ENCODE results near the gene LILRB1. TPM values are rescaled to one million over a fixed set of nuclear protein-coding genes. Genes with fewer than 3 reads are reported as not detected.
A peak's percentile ranks its signal among the peaks of the same experiment; 100 is the strongest.
"Not testable (repeated sequence)": the region's sequence is repeated elsewhere in the genome, so short reads cannot be mapped to it uniquely, and the experiment has no call there.

The LILRB1 gene
- total RNA-seq, 2 donors from 2014 or later = 7.9 to 10.0 TPM

DNA sequence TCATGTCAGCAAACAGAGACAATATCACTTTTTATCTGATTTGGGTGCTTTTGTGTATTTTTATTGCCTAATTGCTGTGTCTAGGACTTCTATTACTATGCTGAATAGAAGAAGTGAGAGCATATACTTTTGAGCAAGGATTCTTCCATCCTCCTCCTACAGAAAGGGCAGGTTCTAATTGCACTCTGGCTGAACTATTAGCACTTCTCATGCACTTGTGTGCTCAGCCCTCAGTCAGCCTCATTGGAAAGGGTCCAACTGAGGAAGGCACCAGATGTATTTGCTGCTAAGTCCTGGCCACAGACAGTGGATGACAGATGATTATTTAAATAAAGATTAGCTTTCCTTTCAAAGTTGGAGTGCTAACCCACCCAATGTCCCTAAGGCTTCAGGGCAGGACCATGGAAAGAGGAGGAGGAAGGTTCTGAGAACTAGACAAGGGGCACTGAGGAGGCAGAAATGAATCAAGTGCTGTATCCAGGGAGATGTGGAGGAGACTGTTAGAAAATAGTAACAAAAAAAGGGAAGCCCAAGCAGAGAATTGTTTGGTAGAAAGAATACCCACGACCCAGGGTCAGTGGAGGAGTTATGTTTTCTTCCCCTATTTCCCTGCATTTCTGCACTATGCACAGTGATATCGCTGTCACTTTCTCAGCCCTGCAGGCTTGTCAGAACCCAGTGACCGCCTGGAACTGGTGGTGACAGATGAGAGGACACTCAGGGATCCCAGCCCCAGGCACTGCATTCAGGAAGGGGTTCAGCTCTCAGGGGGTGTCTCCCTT lies 40.5 kb downstream of the LILRB1 start:
- TF ChIP-seq, protein P1, sequence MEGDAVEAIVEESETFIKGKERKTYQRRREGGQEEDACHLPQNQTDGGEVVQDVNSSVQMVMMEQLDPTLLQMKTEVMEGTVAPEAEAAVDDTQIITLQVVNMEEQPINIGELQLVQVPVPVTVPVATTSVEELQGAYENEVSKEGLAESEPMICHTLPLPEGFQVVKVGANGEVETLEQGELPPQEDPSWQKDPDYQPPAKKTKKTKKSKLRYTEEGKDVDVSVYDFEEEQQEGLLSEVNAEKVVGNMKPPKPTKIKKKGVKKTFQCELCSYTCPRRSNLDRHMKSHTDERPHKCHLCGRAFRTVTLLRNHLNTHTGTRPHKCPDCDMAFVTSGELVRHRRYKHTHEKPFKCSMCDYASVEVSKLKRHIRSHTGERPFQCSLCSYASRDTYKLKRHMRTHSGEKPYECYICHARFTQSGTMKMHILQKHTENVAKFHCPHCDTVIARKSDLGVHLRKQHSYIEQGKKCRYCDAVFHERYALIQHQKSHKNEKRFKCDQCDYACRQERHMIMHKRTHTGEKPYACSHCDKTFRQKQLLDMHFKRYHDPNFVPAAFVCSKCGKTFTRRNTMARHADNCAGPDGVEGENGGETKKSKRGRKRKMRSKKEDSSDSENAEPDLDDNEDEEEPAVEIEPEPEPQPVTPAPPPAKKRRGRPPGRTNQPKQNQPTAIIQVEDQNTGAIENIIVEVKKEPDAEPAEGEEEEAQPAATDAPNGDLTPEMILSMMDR (IDR thresholded peaks at IDR 0.05) = no peak
- no peaks in the 10 kb centered on the region for H3K36me3 ChIP-seq
- ATAC-seq (ENCODE audit: insufficient number of reproducible peaks, low FRiP score, low read depth) = no peak

DNA sequence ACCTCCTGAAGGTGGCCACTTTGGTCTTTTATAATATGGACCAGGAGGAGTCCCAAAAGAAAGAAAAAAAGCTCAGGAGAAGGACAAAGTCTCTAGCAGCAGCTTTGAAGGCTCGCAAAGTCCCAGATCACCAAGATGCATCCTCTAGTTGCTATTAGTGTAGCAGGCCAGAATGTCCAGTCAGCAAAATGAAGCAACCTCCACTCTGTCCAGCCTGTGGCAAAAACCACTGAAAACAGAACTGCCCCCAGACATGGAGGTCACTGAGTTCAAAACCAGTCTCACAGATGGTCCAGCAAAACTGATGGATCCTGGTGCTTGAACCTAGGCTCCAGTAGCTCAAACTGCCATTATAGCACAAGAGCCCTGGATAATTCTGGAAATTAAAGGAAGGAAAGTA lies 42.9 kb downstream of the LILRB1 start:
- Histone ChIP-seq H3K27me3 (replicated peaks; ENCODE audit: insufficient read depth) (no peaks in the 10 kb centered on the region), H3K4me3 (no peak overlapping the region), H3K4me1 (ENCODE audit: control insufficient read depth in 1 of 2, low read depth in 2 of 2) (no peaks in the 10 kb centered on the region), H3K9me3 (peaks cover 2% of the 10 kb centered on the region), H3K36me3 (no peaks in the 10 kb centered on the region), H3K27ac (no peak overlapping the region)
- TF ChIP-seq, protein P1 (IDR thresholded peaks at IDR 0.05) = no peak
- ATAC-seq (ENCODE audit: insufficient number of reproducible peaks, low FRiP score, low read depth) = no peak
- no peak for DNase-seq (ENCODE audit: low spot score)

More for the DNA sequence above, 40.5 kb downstream of the LILRB1 start:
- H3K4me1 ChIP-seq (ENCODE audit: control insufficient read depth in 1 of 2, low read depth in 2 of 2) = no peaks in the 10 kb centered on the region
- no peak overlapping the region for H3K4me3 ChIP-seq
- no peak for DNase-seq (ENCODE audit: low spot score)
- H3K9me3 ChIP-seq = peaks cover 6% of the 10 kb centered on the region
- no peaks in the 10 kb centered on the region for H3K27me3 ChIP-seq (replicated peaks; ENCODE audit: insufficient read depth)
- no peak overlapping the region for H3K27ac ChIP-seq

DNA sequence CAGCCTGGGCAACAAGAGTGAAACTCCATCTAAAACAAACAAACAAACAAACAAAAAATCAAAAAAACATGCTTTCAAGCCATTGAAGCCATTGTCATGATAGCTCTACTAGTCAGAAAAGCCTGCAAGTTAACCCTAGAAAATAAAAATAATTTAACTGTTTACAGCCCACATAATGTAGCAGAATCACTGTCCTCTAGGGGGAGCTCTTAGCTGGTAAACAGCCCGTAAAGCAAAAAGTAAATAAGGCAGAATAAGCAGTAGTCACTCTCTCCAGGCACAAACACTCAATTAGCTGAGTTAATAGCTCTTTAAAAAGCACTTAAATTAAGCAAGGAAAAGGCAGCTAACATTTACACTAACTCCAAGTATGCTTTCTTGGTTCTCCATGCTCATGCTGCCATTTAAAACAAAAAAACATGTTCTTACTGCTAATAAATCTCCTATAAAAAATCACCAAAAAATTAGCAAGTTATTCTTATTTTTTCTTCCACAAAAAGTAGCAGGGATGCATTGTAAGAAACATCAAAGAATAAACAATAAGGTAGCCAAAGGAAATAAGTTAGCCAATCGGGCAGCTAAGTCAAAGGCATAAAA lies 43.8 kb downstream of the LILRB1 start:
- no peak overlapping the region for H3K4me3 ChIP-seq
- no peaks in the 10 kb centered on the region for H3K9me3 ChIP-seq
- no peaks in the 10 kb centered on the region for H3K36me3 ChIP-seq
- no peaks in the 10 kb centered on the region for H3K4me1 ChIP-seq (ENCODE audit: control insufficient read depth in 1 of 2, low read depth in 2 of 2)
- ATAC-seq (ENCODE audit: insufficient number of reproducible peaks, low FRiP score, low read depth) (no peak), DNase-seq (ENCODE audit: low spot score) (no peak)
- TF ChIP-seq, protein P1 (IDR thresholded peaks at IDR 0.05) = no peak
- H3K27me3 ChIP-seq (replicated peaks; ENCODE audit: insufficient read depth) = no peaks in the 10 kb centered on the region
- H3K27ac ChIP-seq = no peak overlapping the region

DNA sequence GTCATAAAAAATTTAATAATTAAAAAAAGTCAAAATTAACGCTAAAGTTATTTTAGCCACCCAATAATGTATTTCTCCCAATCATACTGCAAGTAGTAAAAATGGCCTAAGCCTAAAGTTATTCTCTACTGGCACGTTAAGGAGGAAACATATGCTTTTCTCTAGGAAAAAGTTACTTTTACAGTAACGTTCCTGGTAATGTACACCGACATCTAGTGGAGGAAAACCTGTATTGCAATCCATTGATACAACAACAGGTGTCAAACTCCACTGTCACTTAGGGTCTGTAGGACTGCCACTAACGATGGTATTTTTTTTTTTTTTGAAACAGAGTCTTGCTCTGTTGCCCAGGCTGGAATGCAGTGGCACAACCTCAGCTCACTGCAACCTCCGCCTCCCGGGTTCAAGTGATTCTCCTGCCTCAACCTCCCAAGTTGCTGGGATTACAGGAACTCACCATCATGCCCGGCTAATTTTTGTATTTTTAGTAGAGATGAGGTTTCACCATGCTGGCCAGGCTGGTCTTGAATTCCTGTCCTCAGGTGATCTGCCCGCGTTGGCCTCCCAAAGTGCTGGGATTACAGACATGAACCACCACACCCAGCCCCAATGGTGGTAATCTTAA lies 46.0 kb downstream of the LILRB1 start:
- H3K36me3 ChIP-seq; DNase-seq (ENCODE audit: low spot score): not testable (repeated sequence)
- TF ChIP-seq, protein P1 (IDR thresholded peaks at IDR 0.05) = peak; percentile 59

DNA sequence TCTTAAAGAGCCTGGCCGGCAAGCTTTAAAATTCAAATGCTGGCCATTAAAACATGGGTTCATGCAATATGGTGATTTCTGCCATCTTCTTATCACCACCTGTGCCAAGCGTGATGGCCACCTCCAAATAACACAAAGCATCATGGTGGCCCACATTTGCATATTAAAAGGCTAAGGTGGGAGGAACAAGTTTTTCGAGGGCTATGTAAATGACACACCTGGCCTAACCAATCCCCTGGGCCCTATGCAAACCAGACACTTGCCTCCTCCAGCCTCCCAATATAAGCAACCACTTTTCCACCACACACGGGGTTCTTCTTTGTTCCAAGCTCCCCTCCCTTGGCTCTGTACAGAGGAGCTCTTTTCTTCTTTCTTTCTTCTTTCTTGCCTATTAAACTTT lies 46.9 kb downstream of the LILRB1 start:
- H3K27me3 ChIP-seq (replicated peaks; ENCODE audit: insufficient read depth) = no peaks in the 10 kb centered on the region
- ATAC-seq (ENCODE audit: insufficient number of reproducible peaks, low FRiP score, low read depth) (no peak), DNase-seq (ENCODE audit: low spot score) (no peak)
- H3K4me3 ChIP-seq = no peak overlapping the region
- TF ChIP-seq, protein P1 (IDR thresholded peaks at IDR 0.05) = no peak
- H3K9me3 ChIP-seq = no peaks in the 10 kb centered on the region
- H3K27ac ChIP-seq = no peak overlapping the region
- no peaks in the 10 kb centered on the region for H3K36me3 ChIP-seq
- no peaks in the 10 kb centered on the region for H3K4me1 ChIP-seq (ENCODE audit: control insufficient read depth in 1 of 2, low read depth in 2 of 2)

More for the DNA sequence above, 46.0 kb downstream of the LILRB1 start:
- not testable (repeated sequence) for H3K9me3 ChIP-seq; H3K27ac ChIP-seq; ATAC-seq (ENCODE audit: insufficient number of reproducible peaks, low FRiP score, low read depth); H3K27me3 ChIP-seq (replicated peaks; ENCODE audit: insufficient read depth); H3K4me1 ChIP-seq (ENCODE audit: control insufficient read depth in 1 of 2, low read depth in 2 of 2); H3K4me3 ChIP-seq

DNA sequence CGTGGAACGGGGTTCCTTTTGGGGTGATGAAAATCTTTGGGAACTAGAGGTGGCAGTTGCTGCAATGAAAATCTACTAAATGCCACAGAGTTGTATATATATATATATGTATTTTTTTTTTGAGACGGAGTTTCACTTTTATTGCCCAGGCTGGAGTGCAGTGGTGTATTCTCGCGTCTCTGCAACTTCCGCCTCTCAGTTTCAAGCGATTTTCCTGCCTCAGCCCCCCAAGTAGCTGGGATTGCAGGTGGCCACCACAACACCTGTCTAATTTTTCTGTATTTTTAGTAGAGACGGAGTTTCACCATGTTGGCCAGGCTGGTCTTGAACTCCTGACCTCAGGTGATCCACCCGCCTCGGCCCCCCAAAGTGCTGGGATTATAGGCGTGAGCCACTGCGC lies 51.3 kb downstream of the LILRB1 start:
- H3K4me3 ChIP-seq; H3K4me1 ChIP-seq (ENCODE audit: control insufficient read depth in 1 of 2, low read depth in 2 of 2); H3K27ac ChIP-seq; H3K36me3 ChIP-seq; DNase-seq (ENCODE audit: low spot score); H3K27me3 ChIP-seq (replicated peaks; ENCODE audit: insufficient read depth); ATAC-seq (ENCODE audit: insufficient number of reproducible peaks, low FRiP score, low read depth); H3K9me3 ChIP-seq: not testable (repeated sequence)
